ENCODE measurements around the gene PPM1J.

The PPM1J gene

GRCh38 chr1:112693821-112694220, 21.3 kb downstream of the PPM1J start:
- no peak for TF ChIP-seq EZH2 (optimal IDR thresholded peaks at IDR 0.05; ENCODE audit: low read depth, low read length)
- no peak for TF ChIP-seq CTCF (IDR thresholded peaks at IDR 0.05; ENCODE audit: low read length)
- no peak for TF ChIP-seq EZH2phosphoT487 (IDR thresholded peaks at IDR 0.05; ENCODE audit: low read length)
- Histone ChIP-seq H3K9me2 (replicated peaks; ENCODE audit: insufficient read depth, low read length) (no peaks in the 10 kb centered on the region), H3K4me3 (ENCODE audit: low read length) (no peak overlapping the region), H3K4me1 (ENCODE audit: low read length) (no peaks in the 10 kb centered on the region), H3K9me3 (replicated peaks; ENCODE audit: insufficient read depth, low read length) (no peaks in the 10 kb centered on the region), H3F3A (ENCODE audit: insufficient read depth, low read length) (no peaks in the 10 kb centered on the region), H3K4me2 (ENCODE audit: low read depth, low read length) (no peak overlapping the region), H3K27me3 (replicated peaks; ENCODE audit: insufficient read depth, low read length) (no peaks in the 10 kb centered on the region), H3K79me2 (ENCODE audit: low read length) (no peaks in the 10 kb centered on the region), H3K27ac (ENCODE audit: low read length) (no peak overlapping the region), H3K9ac (ENCODE audit: low read length) (no peak overlapping the region), H3K36me3 (replicated peaks; ENCODE audit: insufficient read depth, low read length) (no peaks in the 10 kb centered on the region), H4K20me1 (ENCODE audit: insufficient read depth, low read length) (no peaks in the 10 kb centered on the region), H2AFZ (ENCODE audit: low read length) (no peak overlapping the region)
- no peak for DNase-seq

DNA sequence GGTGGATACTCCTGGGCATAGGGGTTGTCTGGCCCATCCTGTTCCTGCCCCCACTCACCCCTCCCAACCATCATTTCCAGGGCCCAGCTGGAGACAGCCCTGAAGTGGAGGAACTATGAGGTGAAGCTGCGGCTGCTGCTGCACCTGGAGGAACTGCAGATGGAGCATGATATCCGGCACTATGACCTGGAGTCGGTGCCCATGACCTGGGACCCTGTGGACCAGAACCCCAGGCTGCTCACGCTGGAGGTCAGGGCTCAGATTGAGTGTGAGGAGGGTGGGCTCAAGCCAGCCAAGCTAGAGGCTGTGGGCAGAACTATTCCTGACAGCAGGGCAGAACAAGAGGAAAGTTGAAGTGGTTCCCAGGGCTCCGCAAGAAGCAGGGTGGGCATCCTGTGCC, 22.5 kb downstream of the PPM1J start:
- Histone ChIP-seq H3K9me2 (replicated peaks; ENCODE audit: insufficient read depth, low read length) (no peaks in the 10 kb centered on the region), H3F3A (ENCODE audit: insufficient read depth, low read length) (no peaks in the 10 kb centered on the region), H3K4me1 (ENCODE audit: low read length) (no peaks in the 10 kb centered on the region), H4K20me1 (ENCODE audit: insufficient read depth, low read length) (no peaks in the 10 kb centered on the region), H3K79me2 (ENCODE audit: low read length) (no peaks in the 10 kb centered on the region), H3K4me3 (ENCODE audit: low read length) (no peak overlapping the region), H3K27ac (ENCODE audit: low read length) (no peak overlapping the region), H3K27me3 (replicated peaks; ENCODE audit: insufficient read depth, low read length) (no peaks in the 10 kb centered on the region), H2AFZ (ENCODE audit: low read length) (no peak overlapping the region), H3K9ac (ENCODE audit: low read length) (no peak overlapping the region), H3K36me3 (replicated peaks; ENCODE audit: insufficient read depth, low read length) (no peaks in the 10 kb centered on the region), H3K4me2 (ENCODE audit: low read depth, low read length) (no peak overlapping the region), H3K9me3 (replicated peaks; ENCODE audit: insufficient read depth, low read length) (no peaks in the 10 kb centered on the region)
- TF ChIP-seq EZH2 (optimal IDR thresholded peaks at IDR 0.05; ENCODE audit: low read depth, low read length) (no peak), EZH2phosphoT487 (IDR thresholded peaks at IDR 0.05; ENCODE audit: low read length) (no peak), CTCF (IDR thresholded peaks at IDR 0.05; ENCODE audit: low read length) (no peak)
- DNase-seq = no peak

- no peak overlapping the region for H3K4me2 ChIP-seq (ENCODE audit: low read depth, low read length)
- no peaks in the 10 kb centered on the region for H3K36me3 ChIP-seq (replicated peaks; ENCODE audit: insufficient read depth, low read length)
- H3K9me2 ChIP-seq (replicated peaks; ENCODE audit: insufficient read depth, low read length) = no peaks in the 10 kb centered on the region
- H3K27me3 ChIP-seq (replicated peaks; ENCODE audit: insufficient read depth, low read length) = no peaks in the 10 kb centered on the region
- no peak overlapping the region for H3K27ac ChIP-seq (ENCODE audit: low read length)
- H3K4me3 ChIP-seq (ENCODE audit: low read length) = no peak overlapping the region
- no peaks in the 10 kb centered on the region for H4K20me1 ChIP-seq (ENCODE audit: insufficient read depth, low read length)
- H3K9ac ChIP-seq (ENCODE audit: low read length) = no peak overlapping the region
- TF ChIP-seq EZH2 (optimal IDR thresholded peaks at IDR 0.05; ENCODE audit: low read depth, low read length) (no peak), EZH2phosphoT487 (IDR thresholded peaks at IDR 0.05; ENCODE audit: low read length) (no peak), CTCF (IDR thresholded peaks at IDR 0.05; ENCODE audit: low read length) (no peak)
- H2AFZ ChIP-seq (ENCODE audit: low read length) = no peak overlapping the region
- H3K4me1 ChIP-seq (ENCODE audit: low read length) = no peaks in the 10 kb centered on the region
- H3K9me3 ChIP-seq (replicated peaks; ENCODE audit: insufficient read depth, low read length) = no peaks in the 10 kb centered on the region
- H3F3A ChIP-seq (ENCODE audit: insufficient read depth, low read length) = no peaks in the 10 kb centered on the region
- no peak for DNase-seq
- no peaks in the 10 kb centered on the region for H3K79me2 ChIP-seq (ENCODE audit: low read length)
Observed at GRCh38 chr1:112689842-112690237, 25.3 kb downstream of the PPM1J start.
